ENCODE data around the gene TRUB1. TPM values are rescaled to one million over a fixed set of nuclear protein-coding genes. Genes with fewer than 3 reads are reported as not detected.

Gene TRUB1
- total RNA-seq, 6 donors from 2014 or later: 10.1 to 68.0 (median 15.0) TPM

GRCh38 chr10:114938856-114939193 is 830 bp downstream of the TRUB1 start:
- H3K27me3 ChIP-seq: no peaks in the 10 kb centered on the region
- no peak for TF ChIP-seq EP300 (IDR thresholded peaks at IDR 0.05)
- TF ChIP-seq, protein P1, sequence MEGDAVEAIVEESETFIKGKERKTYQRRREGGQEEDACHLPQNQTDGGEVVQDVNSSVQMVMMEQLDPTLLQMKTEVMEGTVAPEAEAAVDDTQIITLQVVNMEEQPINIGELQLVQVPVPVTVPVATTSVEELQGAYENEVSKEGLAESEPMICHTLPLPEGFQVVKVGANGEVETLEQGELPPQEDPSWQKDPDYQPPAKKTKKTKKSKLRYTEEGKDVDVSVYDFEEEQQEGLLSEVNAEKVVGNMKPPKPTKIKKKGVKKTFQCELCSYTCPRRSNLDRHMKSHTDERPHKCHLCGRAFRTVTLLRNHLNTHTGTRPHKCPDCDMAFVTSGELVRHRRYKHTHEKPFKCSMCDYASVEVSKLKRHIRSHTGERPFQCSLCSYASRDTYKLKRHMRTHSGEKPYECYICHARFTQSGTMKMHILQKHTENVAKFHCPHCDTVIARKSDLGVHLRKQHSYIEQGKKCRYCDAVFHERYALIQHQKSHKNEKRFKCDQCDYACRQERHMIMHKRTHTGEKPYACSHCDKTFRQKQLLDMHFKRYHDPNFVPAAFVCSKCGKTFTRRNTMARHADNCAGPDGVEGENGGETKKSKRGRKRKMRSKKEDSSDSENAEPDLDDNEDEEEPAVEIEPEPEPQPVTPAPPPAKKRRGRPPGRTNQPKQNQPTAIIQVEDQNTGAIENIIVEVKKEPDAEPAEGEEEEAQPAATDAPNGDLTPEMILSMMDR (IDR thresholded peaks at IDR 0.05): no peak
- no peak for TF ChIP-seq POLR2A (IDR thresholded peaks at IDR 0.05)
- no peak for TF ChIP-seq POLR2AphosphoS5 (IDR thresholded peaks at IDR 0.05)
- no peak for DNase-seq
- WGBS, 2 donors: 29 to 36% methylated on average over 5 of the region's 5 CpGs
- ATAC-seq (ENCODE audit: low FRiP score in 2 of 2): no peak
- H3K4me3 ChIP-seq: peak overlapping the region; percentile 72 to 90 (median 78)
- peaks cover 5 to 22% (median 14%) of the 10 kb centered on the region in 4 donors for H3K4me1 ChIP-seq
- no peaks in the 10 kb centered on the region for H3K9me3 ChIP-seq
- H3K36me3 ChIP-seq: peaks cover 0 to 19% (median 11%) of the 10 kb centered on the region in 4 donors
- peak overlapping the region; percentile 81 to 88 (median 82) for H3K27ac ChIP-seq

GRCh38 chr10:114940735-114941134 is 2.7 kb downstream of the TRUB1 start:
- Histone ChIP-seq H3K4me3 (no peak overlapping the region), H3K4me1 (peaks cover 5 to 22% (median 14%) of the 10 kb centered on the region in 4 donors), H3K27me3 (no peaks in the 10 kb centered on the region), H3K36me3 (peaks cover 0 to 37% (median 15%) of the 10 kb centered on the region in 4 donors), H3K27ac (no peak overlapping the region), H3K9me3 (no peaks in the 10 kb centered on the region)
- TF ChIP-seq, protein P1 (IDR thresholded peaks at IDR 0.05): no peak
- TF ChIP-seq POLR2AphosphoS5 (IDR thresholded peaks at IDR 0.05) (no peak), POLR2A (IDR thresholded peaks at IDR 0.05) (no peak), EP300 (IDR thresholded peaks at IDR 0.05) (no peak)
- DNase-seq: no peak
- WGBS, 2 donors: 75 to 79% methylated on average over 4 of the region's 4 CpGs
- ATAC-seq (ENCODE audit: low FRiP score in 2 of 2): no peak

GRCh38 chr10:114943000-114943399 is 5.0 kb downstream of the TRUB1 start:
- Histone ChIP-seq H3K9me3 (no peaks in the 10 kb centered on the region), H3K36me3 (peaks cover 0 to 46% (median 15%) of the 10 kb centered on the region in 4 donors), H3K27me3 (no peaks in the 10 kb centered on the region), H3K4me3 (no peak overlapping the region), H3K27ac (no peak overlapping the region), H3K4me1 (peaks cover 5 to 22% (median 14%) of the 10 kb centered on the region in 4 donors)
- DNase-seq (no peak), ATAC-seq (ENCODE audit: low FRiP score in 2 of 2) (no peak)
- TF ChIP-seq, protein P1 (IDR thresholded peaks at IDR 0.05): no peak
- no peak for TF ChIP-seq POLR2AphosphoS5 (IDR thresholded peaks at IDR 0.05)
- TF ChIP-seq EP300 (IDR thresholded peaks at IDR 0.05): no peak
- TF ChIP-seq POLR2A (IDR thresholded peaks at IDR 0.05): no peak
- WGBS, 2 donors: 77 to 94% methylated on average over 5 of the region's 5 CpGs

GRCh38 chr10:114953047-114953446 is 15.1 kb downstream of the TRUB1 start:
- Histone ChIP-seq H3K9me3 (no peaks in the 10 kb centered on the region), H3K4me3 (no peak overlapping the region), H3K27me3 (no peaks in the 10 kb centered on the region), H3K27ac (no peak overlapping the region), H3K4me1 (no peaks in the 10 kb centered on the region), H3K36me3 (peaks cover 0 to 15% (median 0%) of the 10 kb centered on the region in 4 donors)
- no peak for DNase-seq
- TF ChIP-seq POLR2AphosphoS5 (IDR thresholded peaks at IDR 0.05): no peak
- TF ChIP-seq, protein P1 (IDR thresholded peaks at IDR 0.05): no peak
- no peak for TF ChIP-seq EP300 (IDR thresholded peaks at IDR 0.05)
- no peak for TF ChIP-seq POLR2A (IDR thresholded peaks at IDR 0.05)
- no peak for ATAC-seq (ENCODE audit: low FRiP score in 2 of 2)
- WGBS, 2 donors: 87 to 90% methylated on average over 4 of the region's 4 CpGs

- 92% methylated on average over 4 of the region's 4 CpGs for WGBS, 2 donors
- H3K27me3 ChIP-seq: no peaks in the 10 kb centered on the region
- no peaks in the 10 kb centered on the region for H3K4me1 ChIP-seq
- ATAC-seq (ENCODE audit: low FRiP score in 2 of 2) (no peak), DNase-seq (no peak)
- peaks cover 0 to 19% (median 0%) of the 10 kb centered on the region in 4 donors for H3K36me3 ChIP-seq
- no peak overlapping the region for H3K4me3 ChIP-seq
- no peaks in the 10 kb centered on the region for H3K9me3 ChIP-seq
- no peak overlapping the region for H3K27ac ChIP-seq
- TF ChIP-seq POLR2AphosphoS5 (IDR thresholded peaks at IDR 0.05): no peak
- TF ChIP-seq, protein P1 (IDR thresholded peaks at IDR 0.05): no peak
- TF ChIP-seq POLR2A (IDR thresholded peaks at IDR 0.05): no peak
- TF ChIP-seq EP300 (IDR thresholded peaks at IDR 0.05): no peak
Observed at GRCh38 chr10:114955984-114956383, 18.0 kb downstream of the TRUB1 start.
